ENCODE results near the gene AP4B1.

DNA sequence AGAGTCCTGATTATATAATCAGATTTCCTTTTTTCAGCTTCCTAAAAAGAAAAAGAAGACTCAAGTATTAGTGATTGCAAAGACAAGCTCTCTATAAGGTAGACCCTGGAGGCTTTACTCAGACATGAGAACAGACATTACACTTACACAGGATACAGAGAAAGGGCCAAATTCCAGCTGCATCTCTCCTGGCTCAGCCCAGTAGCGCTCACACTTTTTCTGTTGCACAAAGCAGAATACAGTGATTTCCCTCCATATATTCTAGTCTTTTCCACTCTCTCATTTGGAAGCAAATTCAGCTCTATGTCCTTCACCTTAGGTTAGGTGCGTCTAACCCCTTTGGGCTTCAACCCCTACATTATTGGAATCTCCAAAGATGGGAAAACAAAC is 48.2 kb downstream of the AP4B1 start:
- TF ChIP-seq, protein P1, sequence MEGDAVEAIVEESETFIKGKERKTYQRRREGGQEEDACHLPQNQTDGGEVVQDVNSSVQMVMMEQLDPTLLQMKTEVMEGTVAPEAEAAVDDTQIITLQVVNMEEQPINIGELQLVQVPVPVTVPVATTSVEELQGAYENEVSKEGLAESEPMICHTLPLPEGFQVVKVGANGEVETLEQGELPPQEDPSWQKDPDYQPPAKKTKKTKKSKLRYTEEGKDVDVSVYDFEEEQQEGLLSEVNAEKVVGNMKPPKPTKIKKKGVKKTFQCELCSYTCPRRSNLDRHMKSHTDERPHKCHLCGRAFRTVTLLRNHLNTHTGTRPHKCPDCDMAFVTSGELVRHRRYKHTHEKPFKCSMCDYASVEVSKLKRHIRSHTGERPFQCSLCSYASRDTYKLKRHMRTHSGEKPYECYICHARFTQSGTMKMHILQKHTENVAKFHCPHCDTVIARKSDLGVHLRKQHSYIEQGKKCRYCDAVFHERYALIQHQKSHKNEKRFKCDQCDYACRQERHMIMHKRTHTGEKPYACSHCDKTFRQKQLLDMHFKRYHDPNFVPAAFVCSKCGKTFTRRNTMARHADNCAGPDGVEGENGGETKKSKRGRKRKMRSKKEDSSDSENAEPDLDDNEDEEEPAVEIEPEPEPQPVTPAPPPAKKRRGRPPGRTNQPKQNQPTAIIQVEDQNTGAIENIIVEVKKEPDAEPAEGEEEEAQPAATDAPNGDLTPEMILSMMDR (IDR thresholded peaks at IDR 0.05; ENCODE audit: insufficient read depth, low read length, poor library complexity, severe bottlenecking) = no peak
- TF ChIP-seq EZH2phosphoT487 (conservative IDR thresholded peaks at IDR 0.05; ENCODE audit: low read length) = no peak
